ENCODE data around the gene SYTL5.
"Not testable (repeated sequence)": the region's sequence is repeated elsewhere in the genome, so short reads cannot be mapped to it uniquely, and the experiment has no call there.

Gene SYTL5

GRCh38 chrX:38006291-38006690, at the start of gene SYTL5:
SYTL5 (plus strand) TSS chrX:38006553; CDS start chrX:38033890, 27,337 bp downstream.
- DNase-seq (ENCODE audit: low spot score) = no peak

- DNase-seq (ENCODE audit: low spot score) = no peak
Observed at GRCh38 chrX:37958525-37959211, 47.7 kb upstream of the SYTL5 start.

- DNase-seq (ENCODE audit: low spot score) = no peak
Observed at GRCh38 chrX:37959212-37960021, 46.9 kb upstream of the SYTL5 start.

- no peak for DNase-seq (ENCODE audit: low spot score)
Observed at GRCh38 chrX:37961118-37961517, 45.2 kb upstream of the SYTL5 start.

GRCh38 chrX:37967714-37968113, 38.6 kb upstream of the SYTL5 start:
- DNase-seq (ENCODE audit: low spot score) = no peak

GRCh38 chrX:37975421-37975820, 30.9 kb upstream of the SYTL5 start:
- no peak for DNase-seq (ENCODE audit: low spot score)

- DNase-seq (ENCODE audit: low spot score) = no peak
Observed at GRCh38 chrX:37976153-37976552, 30.2 kb upstream of the SYTL5 start.

GRCh38 chrX:37984880-37985279, 21.5 kb upstream of the SYTL5 start:
- no peak for DNase-seq (ENCODE audit: low spot score)

GRCh38 chrX:37986893-37987292, 19.5 kb upstream of the SYTL5 start:
- no peak for DNase-seq (ENCODE audit: low spot score)

- DNase-seq (ENCODE audit: low spot score) = no peak
Observed at GRCh38 chrX:37989304-37989703, 17.0 kb upstream of the SYTL5 start.

GRCh38 chrX:37991303-37991702, 15.1 kb upstream of the SYTL5 start:
- DNase-seq (ENCODE audit: low spot score) = not testable (repeated sequence)

- no peak for DNase-seq (ENCODE audit: low spot score)
Observed at GRCh38 chrX:37993176-37993575, 13.2 kb upstream of the SYTL5 start.

- no peak for DNase-seq (ENCODE audit: low spot score)
Observed at GRCh38 chrX:37993837-37994619, 12.3 kb upstream of the SYTL5 start.

GRCh38 chrX:37995428-37995827, 10.9 kb upstream of the SYTL5 start:
- no peak for DNase-seq (ENCODE audit: low spot score)

GRCh38 chrX:37997096-37997495, 9.3 kb upstream of the SYTL5 start:
- no peak for DNase-seq (ENCODE audit: low spot score)

- DNase-seq (ENCODE audit: low spot score) = no peak
Observed at GRCh38 chrX:37998586-37999262, 7.6 kb upstream of the SYTL5 start.

- no peak for DNase-seq (ENCODE audit: low spot score)
Observed at GRCh38 chrX:38000706-38001105, 5.6 kb upstream of the SYTL5 start.

- no peak for DNase-seq (ENCODE audit: low spot score)
Observed at GRCh38 chrX:38004046-38004445, 2.3 kb upstream of the SYTL5 start.

- DNase-seq (ENCODE audit: low spot score) = no peak
Observed at GRCh38 chrX:38006778-38007177, 425 bp downstream of the SYTL5 start.

- no peak for DNase-seq (ENCODE audit: low spot score)
Observed at GRCh38 chrX:38008658-38009057, 2.3 kb downstream of the SYTL5 start.

GRCh38 chrX:38009641-38010040, 3.3 kb downstream of the SYTL5 start:
- no peak for DNase-seq (ENCODE audit: low spot score)

GRCh38 chrX:38018766-38019425, 12.5 kb downstream of the SYTL5 start:
- no peak for DNase-seq (ENCODE audit: low spot score)

Measured in hematopoietic multipotent progenitor cell treated with erythropoietin and hydrocortisone succinate and interleukin-3 and kit ligand, for 17 days (in vitro differentiated cells).